K562 (cell line): ENCODE results near the gene FBXW9. TPM values are rescaled to one million over a fixed set of nuclear protein-coding genes. Genes with fewer than 3 reads are reported as not detected.
A peak's percentile ranks its signal among the peaks of the same experiment; 100 is the strongest.

Experiments
- ARID1B ChIP-seq: fragments of 450-650 bp; IDR thresholded peaks from 2 replicates; pipeline ENCODE4 v1.6.1; 2016; ENCODE audit warnings: antibody characterized with exemption, mild to moderate bottlenecking, inconsistent platforms
- CXXC5 ChIP-seq: fragments of 250-450 bp; sonication (Bioruptor Pico); IDR thresholded peaks from 2 replicates; pipeline ENCODE4 v1.8.0; 2022; ENCODE audit warnings: inconsistent platforms, mild to moderate bottlenecking, moderate library complexity
- E2F8 ChIP-seq: fragments of 450-650 bp; IDR thresholded peaks from 2 replicates; pipeline ENCODE4 v1.7.1; 2018; ENCODE audit warnings: mild to moderate bottlenecking, low read depth; ENCODE audit not compliant: partially characterized antibody
- FOXK2 ChIP-seq, 2 experiments: fragments of 450-650 bp; IDR thresholded peaks in 1 of 2; conservative IDR thresholded peaks in 1 of 2; 2 replicates each; pipeline ENCODE4 v1.6.1; 2016; ENCODE audit warnings: low read depth in 2 of 2, mild to moderate bottlenecking in 1 of 2
- MAFK ChIP-seq: IDR thresholded peaks from 2 replicates; pipeline ENCODE4 v1.6.1; 2011; ENCODE audit warnings: low read length, improper control_type of control experiment
- MNT ChIP-seq, 2 experiments: fragments of 450-650 bp; conservative IDR thresholded peaks; 2 replicates each; pipeline ENCODE4 v1.6.1; 2017; ENCODE audit warnings: mild to moderate bottlenecking in 2 of 2, moderate library complexity in 2 of 2
- NR2C1 ChIP-seq, 2 experiments: fragments of 450-650 bp; IDR thresholded peaks; 2 replicates each; pipeline ENCODE4 v1.6.1; 2017; ENCODE audit warnings: mild to moderate bottlenecking in 2 of 2, antibody characterized with exemption in 1 of 2, inconsistent platforms in 1 of 2, missing compliant biosample characterization in 1 of 2, missing genetic modification characterization in 1 of 2
- SNIP1 ChIP-seq: fragments of 450-650 bp; IDR thresholded peaks from 2 replicates; pipeline ENCODE4 v1.7.1; 2017; ENCODE audit warnings: low read depth, mild to moderate bottlenecking
- SREBF1 ChIP-seq: fragments of 150-350 bp; IDR thresholded peaks from 2 replicates; pipeline ENCODE4 v1.6.1; 2014; ENCODE audit warnings: antibody characterized with exemption, low read depth, low read length, borderline replicate concordance
- ZKSCAN8 ChIP-seq: fragments of 200-800 bp; sonication (Bioruptor generic); IDR thresholded peaks from 2 replicates; pipeline ENCODE4 v1.6.1; 2016; ENCODE audit warnings: missing genetic modification characterization, missing compliant biosample characterization
- ZNF217 ChIP-seq: sonication (generic); formaldehyde crosslinking; IDR thresholded peaks from 2 replicates; pipeline ENCODE4 v1.8.0; 2022; ENCODE audit warnings: mild to moderate bottlenecking, missing genetic modification reagents
- ZNF282 ChIP-seq: sonication (generic); formaldehyde crosslinking; IDR thresholded peaks from 2 replicates; pipeline ENCODE4 v1.8.1; 2023; ENCODE audit warnings: missing genetic modification reagents
- polyA plus RNA-seq, 8 experiments: library from polyadenylated mRNA; depleted of rRNA in 4 of 8; stranded (reverse) in 5 of 8; unstranded in 3 of 8; fragments of >200 nt; fragmentation: Nextera tagmentation in 2 of 8; fragmentation: Illumina TruSeq in 1 of 8; extraction: Ambion mirVana in 2 of 8; extraction: Trizol in 1 of 8; gene quantifications; 2 replicates each; pipeline versions ENCODE4 v1.2.1 to v1.2.3, GENCODE V29; 2011 to 2014; ENCODE audit warnings: inconsistent platforms in 1 of 8, missing spikeins in 1 of 8
- total RNA-seq, 7 experiments: library from RNA; depleted of rRNA in 6 of 7; stranded (reverse); fragments of >200 nt in 6 of 7; fragmentation: Illumina TruSeq in 2 of 7; extraction: Trizol in 2 of 7; gene quantifications; 2 replicates each; pipeline versions ENCODE4 v1.2.1 to v1.2.3, GENCODE V29; 2011 to 2021; ENCODE audit warnings: low replicate concordance in 1 of 7
- TF ChIP-seq, protein P1 (sequence below): fragments of 450-650 bp; IDR thresholded peaks from 2 replicates; pipeline ENCODE4 v1.6.1; 2016; ENCODE audit warnings: low read depth

FBXW9 gene
- total and polyA plus RNA-seq, 9 of the 15 experiments (the other 6 are each of a cell fraction or from before 2014, with no cell fraction given): 0.23 to 21.7 (median 6.2) TPM

- TF ChIP-seq, protein P1, sequence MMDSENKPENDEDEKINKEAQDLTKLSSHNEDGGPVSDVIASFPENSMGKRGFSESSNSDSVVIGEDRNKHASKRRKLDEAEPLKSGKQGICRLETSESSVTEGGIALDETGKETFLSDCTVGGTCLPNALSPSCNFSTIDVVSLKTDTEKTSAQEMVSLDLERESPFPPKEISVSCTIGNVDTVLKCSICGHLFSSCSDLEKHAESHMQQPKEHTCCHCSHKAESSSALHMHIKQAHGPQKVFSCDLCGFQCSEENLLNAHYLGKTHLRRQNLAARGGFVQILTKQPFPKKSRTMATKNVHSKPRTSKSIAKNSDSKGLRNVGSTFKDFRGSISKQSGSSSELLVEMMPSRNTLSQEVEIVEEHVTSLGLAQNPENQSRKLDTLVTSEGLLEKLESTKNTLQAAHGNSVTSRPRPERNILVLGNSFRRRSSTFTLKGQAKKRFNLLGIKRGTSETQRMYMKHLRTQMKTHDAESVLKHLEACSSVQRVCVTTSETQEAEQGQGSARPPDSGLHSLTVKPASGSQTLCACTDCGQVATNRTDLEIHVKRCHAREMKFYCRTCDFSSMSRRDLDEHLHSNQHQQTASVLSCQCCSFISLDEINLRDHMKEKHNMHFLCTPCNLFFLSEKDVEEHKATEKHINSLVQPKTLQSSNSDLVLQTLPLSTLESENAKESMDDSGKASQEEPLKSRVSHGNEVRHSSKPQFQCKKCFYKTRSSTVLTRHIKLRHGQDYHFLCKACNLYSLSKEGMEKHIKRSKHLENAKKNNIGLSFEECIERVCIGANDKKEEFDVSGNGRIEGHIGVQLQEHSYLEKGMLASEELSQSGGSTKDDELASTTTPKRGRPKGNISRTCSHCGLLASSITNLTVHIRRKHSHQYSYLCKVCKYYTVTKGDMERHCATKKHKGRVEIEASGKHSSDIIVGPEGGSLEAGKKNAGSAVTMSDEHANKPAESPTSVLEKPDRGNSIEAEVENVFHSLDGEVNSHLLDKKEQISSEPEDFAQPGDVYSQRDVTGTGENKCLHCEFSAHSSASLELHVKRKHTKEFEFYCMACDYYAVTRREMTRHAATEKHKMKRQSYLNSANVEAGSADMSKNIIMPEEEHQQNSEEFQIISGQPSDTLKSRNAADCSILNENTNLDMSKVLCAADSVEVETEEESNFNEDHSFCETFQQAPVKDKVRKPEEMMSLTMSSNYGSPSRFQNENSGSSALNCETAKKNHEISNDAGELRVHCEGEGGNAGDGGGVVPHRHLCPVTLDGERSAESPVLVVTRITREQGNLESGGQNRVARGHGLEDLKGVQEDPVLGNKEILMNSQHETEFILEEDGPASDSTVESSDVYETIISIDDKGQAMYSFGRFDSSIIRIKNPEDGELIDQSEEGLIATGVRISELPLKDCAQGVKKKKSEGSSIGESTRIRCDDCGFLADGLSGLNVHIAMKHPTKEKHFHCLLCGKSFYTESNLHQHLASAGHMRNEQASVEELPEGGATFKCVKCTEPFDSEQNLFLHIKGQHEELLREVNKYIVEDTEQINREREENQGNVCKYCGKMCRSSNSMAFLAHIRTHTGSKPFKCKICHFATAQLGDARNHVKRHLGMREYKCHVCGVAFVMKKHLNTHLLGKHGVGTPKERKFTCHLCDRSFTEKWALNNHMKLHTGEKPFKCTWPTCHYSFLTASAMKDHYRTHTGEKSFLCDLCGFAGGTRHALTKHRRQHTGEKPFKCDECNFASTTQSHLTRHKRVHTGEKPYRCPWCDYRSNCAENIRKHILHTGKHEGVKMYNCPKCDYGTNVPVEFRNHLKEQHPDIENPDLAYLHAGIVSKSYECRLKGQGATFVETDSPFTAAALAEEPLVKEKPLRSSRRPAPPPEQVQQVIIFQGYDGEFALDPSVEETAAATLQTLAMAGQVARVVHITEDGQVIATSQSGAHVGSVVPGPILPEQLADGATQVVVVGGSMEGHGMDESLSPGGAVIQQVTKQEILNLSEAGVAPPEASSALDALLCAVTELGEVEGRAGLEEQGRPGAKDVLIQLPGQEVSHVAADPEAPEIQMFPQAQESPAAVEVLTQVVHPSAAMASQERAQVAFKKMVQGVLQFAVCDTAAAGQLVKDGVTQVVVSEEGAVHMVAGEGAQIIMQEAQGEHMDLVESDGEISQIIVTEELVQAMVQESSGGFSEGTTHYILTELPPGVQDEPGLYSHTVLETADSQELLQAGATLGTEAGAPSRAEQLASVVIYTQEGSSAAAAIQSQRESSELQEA: peak; percentile 99
- TF ChIP-seq FOXK2 (conservative IDR thresholded peaks at IDR 0.05 in 1 of 2, IDR thresholded peaks at IDR 0.05 in 1 of 2; ENCODE audit: low read depth in 2 of 2): peak; percentile 87 to 96
- TF ChIP-seq ZKSCAN8 (CRISPR knock-in tag): peak; percentile 33; the same call in 1 of the 2 replicates
- peak; percentile 59; the same call in 1 of the 2 replicates for TF ChIP-seq SREBF1
- TF ChIP-seq NR2C1 (IDR thresholded peaks at IDR 0.05): peak; percentile 85
- TF ChIP-seq NR2C1 (tag; IDR thresholded peaks at IDR 0.05): peak; percentile 72; the same call in 1 of the 2 replicates
- 0 out of 2 replicates have a peak, but pooled peaks have one; percentile 41 for TF ChIP-seq MAFK
- peak; percentile 64 for TF ChIP-seq E2F8
- no peak for TF ChIP-seq ZNF217 (CRISPR knock-in tag)
- TF ChIP-seq MNT (conservative IDR thresholded peaks at IDR 0.05): peak; percentile 94 to 97
- TF ChIP-seq ZNF282 (CRISPR knock-in tag): no peak
- TF ChIP-seq SNIP1: peak; percentile 92
- peak; percentile 14; the same call in 1 of the 2 replicates for TF ChIP-seq ARID1B
- TF ChIP-seq CXXC5 (CRISPR knock-in tag): peak; percentile 91
Measured at GRCh38 chr19:12722566-12723380, 26.3 kb upstream of the FBXW9 start (continued).
